Measurements from ENCODE around the gene DMBT1. TPM values are rescaled to one million over a fixed set of nuclear protein-coding genes. Genes with fewer than 3 reads are reported as not detected.
"Not testable (repeated sequence)": the region's sequence is repeated elsewhere in the genome, so short reads cannot be mapped to it uniquely, and the experiment has no call there.

DMBT1 gene
- total and polyA plus RNA-seq, 8 donors: 0.19 to 81.1 (median 4.1) TPM; not detected in 1

DNA sequence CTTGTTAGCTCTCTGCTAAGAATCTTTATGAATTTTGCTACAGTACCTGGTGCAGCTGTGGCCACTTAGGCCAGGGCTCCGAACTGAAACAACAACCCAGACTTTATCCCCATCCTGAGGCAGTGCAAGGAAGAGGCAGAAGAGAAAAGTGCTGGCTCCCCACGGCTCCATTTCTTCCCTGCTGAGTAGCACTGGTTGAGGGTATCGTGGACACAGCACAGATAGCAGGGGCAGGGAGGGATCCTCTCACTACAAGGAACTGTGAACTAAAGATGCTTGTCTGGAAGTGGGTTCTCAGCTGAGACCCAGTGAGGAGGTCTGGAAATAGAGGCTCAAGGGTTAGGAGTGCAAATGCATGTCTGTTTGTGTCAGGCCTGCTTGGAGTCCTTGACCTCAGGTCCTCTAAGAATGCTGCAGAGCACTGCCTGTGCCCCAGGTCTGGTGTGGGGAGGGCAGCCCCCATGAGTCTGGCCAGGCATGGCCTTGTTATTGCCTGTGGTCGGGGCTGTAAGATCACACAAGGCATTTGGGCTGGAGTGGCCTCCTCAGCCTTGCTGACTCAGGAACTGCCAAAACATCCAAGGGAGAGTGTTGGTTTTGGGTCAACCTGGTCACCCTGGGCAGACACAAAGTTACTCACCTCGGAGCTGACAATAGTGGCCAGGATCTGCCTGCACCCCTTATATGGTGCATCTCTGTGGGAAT, 58.1 kb downstream of the DMBT1 start:
- 47 to 76% (median 64%) methylated on average over 4 to 5 of the region's 5 CpGs for WGBS, 5 donors
- H3K36me3 ChIP-seq: no peaks in the 10 kb centered on the region
- no peak for DNase-seq
- H3K27me3 ChIP-seq: no peaks in the 10 kb centered on the region
- intact Hi-C loops (cut with DNase I; ENCODE audit: low total_unique reads): no loop called here
- no peak overlapping the region for H3K4me3 ChIP-seq
- TF ChIP-seq POLR2A (IDR thresholded peaks at IDR 0.05): no peak
- no peak for TF ChIP-seq POLR2AphosphoS5 (IDR thresholded peaks at IDR 0.05)
- TF ChIP-seq EP300 (IDR thresholded peaks at IDR 0.05): no peak
- TF ChIP-seq CTCF (IDR thresholded peaks at IDR 0.05): no peak
- H3K4me1 ChIP-seq: no peaks in the 10 kb centered on the region
- H3K9me3 ChIP-seq: no peaks in the 10 kb centered on the region
- H3K27ac ChIP-seq: no peak overlapping the region

DNA sequence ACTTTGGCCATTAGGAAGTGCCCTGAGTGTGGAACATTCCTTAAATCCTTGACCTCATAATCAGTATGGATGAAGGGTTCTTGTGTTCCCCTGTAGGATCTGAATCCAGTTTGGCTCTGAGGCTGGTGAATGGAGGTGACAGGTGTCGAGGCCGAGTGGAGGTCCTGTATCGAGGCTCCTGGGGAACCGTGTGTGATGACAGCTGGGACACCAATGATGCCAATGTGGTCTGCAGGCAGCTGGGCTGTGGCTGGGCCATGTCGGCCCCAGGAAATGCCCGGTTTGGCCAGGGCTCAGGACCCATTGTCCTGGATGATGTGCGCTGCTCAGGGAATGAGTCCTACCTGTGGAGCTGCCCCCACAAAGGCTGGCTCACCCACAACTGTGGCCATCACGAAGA, 60.4 kb downstream of the DMBT1 start:
- intact Hi-C loops (cut with DNase I; ENCODE audit: low total_unique reads); H3K27me3 ChIP-seq; H3K27ac ChIP-seq; H3K4me3 ChIP-seq; H3K4me1 ChIP-seq; H3K36me3 ChIP-seq; DNase-seq; H3K9me3 ChIP-seq: not testable (repeated sequence)
- 87 to 93% (median 91%) methylated on average over 7 to 8 of the region's 8 CpGs for WGBS, 5 donors

- H3K27ac ChIP-seq: no peak overlapping the region
- H3K27me3 ChIP-seq: no peaks in the 10 kb centered on the region
- no peak for DNase-seq
- H3K4me3 ChIP-seq: no peak overlapping the region
- no peaks in the 10 kb centered on the region for H3K4me1 ChIP-seq
- no peaks in the 10 kb centered on the region for H3K9me3 ChIP-seq
- no peaks in the 10 kb centered on the region for H3K36me3 ChIP-seq
- TF ChIP-seq POLR2A (IDR thresholded peaks at IDR 0.05): no peak
- no peak for TF ChIP-seq EP300 (IDR thresholded peaks at IDR 0.05)
- TF ChIP-seq POLR2AphosphoS5 (IDR thresholded peaks at IDR 0.05): no peak
- intact Hi-C loops (cut with DNase I; ENCODE audit: low total_unique reads): no loop called here
- whole genome bisulfite sequencing, 5 donors: 75 to 92% (median 85%) methylated on average over 5 of the region's 5 CpGs
Measured at GRCh38 chr10:122624546-122624945, 64.0 kb downstream of the DMBT1 start.

- no peaks in the 10 kb centered on the region for H3K9me3 ChIP-seq
- intact Hi-C loops (cut with DNase I; ENCODE audit: low total_unique reads): no loop called here
- H3K4me3 ChIP-seq: no peak overlapping the region
- no peak overlapping the region for H3K27ac ChIP-seq
- H3K27me3 ChIP-seq: no peaks in the 10 kb centered on the region
- TF ChIP-seq POLR2A (IDR thresholded peaks at IDR 0.05) (no peak), EP300 (IDR thresholded peaks at IDR 0.05) (no peak), POLR2AphosphoS5 (IDR thresholded peaks at IDR 0.05) (no peak), CTCF (IDR thresholded peaks at IDR 0.05) (no peak)
- H3K4me1 ChIP-seq: no peaks in the 10 kb centered on the region
- no peaks in the 10 kb centered on the region for H3K36me3 ChIP-seq
- DNase-seq: peak in 1 of 2 donors; percentile 16
- WGBS, 5 donors: 85 to 94% (median 89%) methylated on average over 3 to 6 of the region's 6 CpGs
Measured at GRCh38 chr10:122630526-122630925, 70.0 kb downstream of the DMBT1 start.

DNA sequence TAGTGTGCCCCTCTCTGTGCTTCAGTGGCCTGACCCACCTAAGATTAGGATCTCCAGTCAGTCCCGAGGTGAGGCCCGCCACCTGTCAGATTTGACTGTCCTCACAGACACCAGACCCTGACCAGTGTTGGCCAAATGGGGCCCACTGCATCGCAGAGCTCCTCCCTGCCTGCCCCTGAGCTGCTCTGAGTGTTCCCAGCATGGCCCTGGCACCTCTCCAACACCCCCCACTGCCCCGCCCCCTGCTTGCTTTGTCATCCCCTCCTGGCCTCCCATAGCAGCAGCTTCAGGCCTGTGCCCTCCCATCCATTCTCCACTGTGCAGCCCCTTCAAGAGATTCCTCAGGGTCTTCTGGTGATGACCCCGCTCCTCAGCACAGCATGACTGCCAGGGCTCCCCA, 71.5 kb downstream of the DMBT1 start:
- Histone ChIP-seq H3K4me1 (peaks cover 0 to 3% (median 0%) of the 10 kb centered on the region in 4 donors), H3K36me3 (no peaks in the 10 kb centered on the region), H3K27me3 (no peaks in the 10 kb centered on the region), H3K4me3 (no peak overlapping the region), H3K9me3 (no peaks in the 10 kb centered on the region), H3K27ac (no peak overlapping the region)
- intact Hi-C loops (cut with DNase I; ENCODE audit: low total_unique reads): no loop called here
- WGBS, 5 donors: 55 to 75% (median 65%) methylated on average over 3 to 5 of the region's 5 CpGs
- peak in 1 of 2 donors; percentile 56 for DNase-seq
- TF ChIP-seq POLR2AphosphoS5 (IDR thresholded peaks at IDR 0.05) (no peak), POLR2A (IDR thresholded peaks at IDR 0.05) (no peak), CTCF (IDR thresholded peaks at IDR 0.05) (no peak), EP300 (IDR thresholded peaks at IDR 0.05) (no peak)

Measured in stomach (tissue), 9 donors.